Stimulated activated CD8-positive, alpha-beta memory T cell treated with anti-CD3 and anti-CD28 coated beads, Interleukin-15, amount 100 ng/mL, for 1 hour (primary cell): ENCODE results near the gene SCRN1.

Experiments
- DNase-seq: peaks from one replicate; pipeline ENCODE4 v3.0.0-alpha.2; 2020; ENCODE audit warnings: low read depth

SCRN1 gene, protein sequence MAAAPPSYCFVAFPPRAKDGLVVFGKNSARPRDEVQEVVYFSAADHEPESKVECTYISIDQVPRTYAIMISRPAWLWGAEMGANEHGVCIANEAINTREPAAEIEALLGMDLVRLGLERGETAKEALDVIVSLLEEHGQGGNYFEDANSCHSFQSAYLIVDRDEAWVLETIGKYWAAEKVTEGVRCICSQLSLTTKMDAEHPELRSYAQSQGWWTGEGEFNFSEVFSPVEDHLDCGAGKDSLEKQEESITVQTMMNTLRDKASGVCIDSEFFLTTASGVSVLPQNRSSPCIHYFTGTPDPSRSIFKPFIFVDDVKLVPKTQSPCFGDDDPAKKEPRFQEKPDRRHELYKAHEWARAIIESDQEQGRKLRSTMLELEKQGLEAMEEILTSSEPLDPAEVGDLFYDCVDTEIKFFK

DNA sequence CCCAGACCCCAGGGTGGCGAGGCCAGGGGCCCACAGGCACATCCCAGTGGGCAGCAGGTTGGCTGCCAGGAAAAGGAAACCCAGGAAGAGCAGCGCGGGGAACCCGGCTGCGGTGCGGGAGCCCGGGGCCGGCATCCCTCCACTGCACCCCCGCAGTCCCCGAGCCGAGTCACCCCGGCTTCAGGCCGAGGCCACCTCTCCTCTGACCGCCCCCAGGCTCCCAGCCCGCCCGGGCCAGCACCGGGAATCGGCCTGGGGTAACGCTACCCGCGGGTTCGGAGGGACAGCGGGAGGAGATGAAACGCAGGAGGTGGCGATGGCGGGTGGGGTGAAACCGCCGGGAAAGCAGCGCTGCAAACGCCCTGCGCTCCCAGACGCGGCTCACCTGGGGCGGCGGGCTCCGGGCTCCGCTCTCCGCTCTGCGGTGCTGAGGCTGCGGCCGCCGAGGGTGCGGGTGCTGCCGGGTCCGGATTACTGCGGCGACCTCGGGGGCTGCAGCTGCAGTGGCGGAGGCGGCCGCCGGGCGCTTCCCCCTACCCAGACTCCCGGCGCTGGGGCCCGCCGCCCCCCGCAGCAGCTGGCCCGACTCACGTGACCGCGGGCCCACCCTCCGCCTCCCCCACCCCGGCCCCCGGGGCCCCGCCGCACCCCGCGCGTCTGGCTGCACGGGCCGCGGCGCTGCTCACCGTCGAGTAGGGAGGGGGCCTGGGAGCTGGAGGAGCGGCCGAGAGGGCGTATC lies at the start of gene SCRN1:
Gene SCRN1, minus strand, starts transcription at position 545 of the 739 bp plus-strand sequence. CDS start 20,734 bp downstream, outside the sequence.
- DNase-seq: no peak

GRCh38 chr7:30038196-30038980 lies 48.8 kb upstream of the SCRN1 start:
- DNase-seq: no peak

- no peak for DNase-seq
Observed at GRCh38 chr7:30036220-30036619, 46.6 kb upstream of the SCRN1 start.

DNA sequence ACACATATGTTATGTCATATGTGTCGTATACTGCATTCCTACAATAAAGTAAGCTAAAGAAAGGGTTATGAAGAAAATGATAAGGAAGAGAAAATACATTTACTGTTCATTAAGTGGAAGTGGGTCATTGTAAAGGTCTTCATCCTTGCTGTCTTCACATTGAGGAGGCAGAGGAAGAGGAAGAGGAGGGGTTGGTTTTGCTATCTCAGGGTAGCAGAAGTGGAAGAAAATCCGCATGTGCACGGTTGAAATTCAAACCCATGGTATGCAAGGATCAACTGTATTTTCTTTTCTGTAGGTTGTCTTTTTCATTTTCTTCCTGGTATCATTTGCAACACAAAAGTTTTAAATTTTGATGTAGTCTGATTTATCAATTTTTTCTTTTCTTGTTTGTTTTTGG lies 44.9 kb upstream of the SCRN1 start:
- no peak for DNase-seq

DNA sequence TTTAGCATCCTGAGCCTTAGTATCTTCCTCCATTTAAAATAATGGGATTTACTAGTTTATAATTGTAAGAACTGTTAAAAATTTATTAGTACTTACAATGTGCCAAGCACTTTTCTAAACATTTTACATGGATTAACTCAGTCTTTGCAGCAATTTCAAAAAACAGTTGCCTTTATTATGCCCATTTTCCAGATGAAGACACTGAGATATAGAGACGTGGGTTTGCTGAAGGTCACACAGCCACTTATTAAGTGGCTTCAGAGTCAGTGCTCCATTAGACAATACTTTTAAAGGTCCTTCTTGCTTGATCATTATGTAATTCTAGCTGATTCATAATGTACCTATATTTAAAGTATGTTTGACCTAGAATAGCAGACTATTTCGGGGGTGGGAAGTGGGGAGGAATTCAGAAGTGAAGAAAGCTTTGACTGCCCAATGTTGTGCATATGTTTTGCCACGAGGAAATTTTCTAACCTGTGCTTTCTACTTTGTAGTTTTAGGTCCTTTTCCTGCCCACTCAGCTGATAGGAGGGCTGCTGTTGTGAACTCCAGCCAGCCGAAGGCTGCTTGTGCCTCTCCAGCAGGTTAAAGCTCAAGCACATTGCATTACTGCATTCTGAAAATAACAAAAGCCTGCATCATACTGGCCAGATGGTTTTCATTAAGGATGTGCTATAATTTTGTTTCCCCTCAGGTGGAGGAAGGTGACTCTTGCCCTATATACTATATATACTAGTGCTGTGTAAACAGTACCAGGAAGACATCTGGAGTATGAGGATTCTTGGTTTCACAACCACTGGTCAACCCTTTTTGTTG lies 42.9 kb upstream of the SCRN1 start:
- DNase-seq: no peak

GRCh38 chr7:30029696-30030095 lies 40.1 kb upstream of the SCRN1 start:
- DNase-seq: no peak

DNA sequence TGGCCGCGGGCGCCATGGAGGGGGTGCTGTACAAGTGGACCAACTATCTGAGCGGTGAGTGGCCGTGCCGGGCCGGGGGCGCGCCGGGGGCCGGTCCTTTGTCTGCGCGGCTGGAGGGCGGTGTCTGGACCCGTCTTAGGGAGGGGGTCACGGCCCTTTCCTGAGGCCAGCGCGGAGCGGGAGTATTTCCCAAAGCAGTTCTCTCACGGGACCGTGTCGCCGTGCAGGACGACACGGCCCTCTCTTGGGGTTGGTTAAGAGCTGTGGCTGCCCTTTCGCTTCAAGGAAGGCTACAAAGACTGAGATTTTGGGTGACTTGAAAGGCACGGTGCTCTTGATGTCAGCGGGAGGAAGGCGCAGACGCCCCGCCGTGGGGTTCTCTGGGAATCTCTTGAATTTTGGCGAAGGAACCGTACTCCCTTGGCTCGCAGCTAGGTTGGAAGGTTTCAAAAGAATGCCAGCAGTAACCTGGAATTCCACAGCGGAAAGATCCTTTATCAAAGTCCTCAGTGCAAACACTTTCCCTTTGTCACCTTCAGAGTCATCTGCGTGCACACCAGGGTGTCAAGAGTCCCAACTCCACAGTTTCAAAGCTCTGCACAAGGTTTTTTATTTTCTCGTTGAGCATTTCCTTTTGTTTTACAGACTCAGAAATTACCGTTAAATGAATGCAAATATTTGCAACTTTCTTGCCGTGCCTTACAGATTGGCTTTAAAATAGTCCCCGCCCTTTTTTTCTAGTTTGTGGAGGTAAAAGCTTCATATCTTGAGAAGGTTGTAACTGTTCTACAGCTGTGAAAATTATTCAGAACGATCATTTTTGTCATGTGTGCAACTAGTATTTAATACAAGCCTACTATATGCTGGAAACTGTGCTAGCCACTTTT lies 39.4 kb upstream of the SCRN1 start:
- DNase-seq: no peak

DNA sequence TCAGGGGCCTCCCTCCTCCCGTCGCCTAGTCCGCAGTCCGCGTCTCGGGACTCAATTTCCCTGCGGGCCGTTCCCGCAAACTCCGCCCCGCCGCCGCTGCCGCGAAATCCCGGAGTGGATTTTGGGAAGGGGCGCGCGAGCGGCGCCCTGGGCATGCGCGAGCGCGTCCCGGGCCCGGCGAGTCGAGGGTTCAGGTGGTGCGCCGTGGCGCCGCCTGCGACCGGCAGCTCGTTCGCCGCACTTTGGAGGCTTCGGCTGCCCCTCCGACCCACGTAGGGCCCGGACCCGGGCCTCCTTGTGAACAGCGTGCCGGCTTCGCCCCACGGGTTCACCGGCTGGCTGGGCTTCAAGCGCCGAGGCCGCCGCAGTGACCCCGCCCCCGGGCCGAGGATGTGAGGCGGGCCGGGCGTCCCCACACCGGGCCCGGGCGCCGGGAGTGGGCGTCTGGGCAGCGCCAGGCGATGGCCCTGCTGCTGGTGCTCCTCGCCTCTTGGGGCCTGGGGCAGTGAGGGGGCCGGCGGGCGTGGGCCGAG lies 38.7 kb upstream of the SCRN1 start, which contains the start of gene PLEKHA8:
Gene PLEKHA8, plus strand, starts transcription at position 197 of the 533 bp plus-strand sequence. CDS start 351 bp downstream, outside the sequence.
- DNase-seq: peak; percentile 72

DNA sequence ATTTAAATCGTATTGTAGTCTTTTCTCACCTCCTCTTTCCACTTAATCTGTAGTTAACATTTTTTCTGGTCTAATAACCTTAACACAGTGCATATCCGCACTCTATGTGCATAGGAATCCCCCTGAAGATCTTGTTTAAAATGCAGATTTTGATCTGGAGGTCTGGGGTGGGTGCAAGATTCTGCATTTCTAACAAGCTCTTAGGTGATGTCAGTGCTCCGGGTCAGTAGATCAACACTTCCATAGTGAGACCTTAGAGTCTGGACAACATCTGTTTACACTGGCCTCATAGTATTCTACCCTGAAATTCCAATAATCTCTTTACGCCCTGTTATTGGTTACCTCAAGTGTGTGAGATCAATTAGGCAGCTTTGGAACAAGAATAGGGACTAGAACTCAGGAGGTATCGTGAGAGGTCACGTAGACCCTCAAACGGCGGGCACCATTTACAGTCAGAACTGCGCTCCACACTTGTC lies 38.2 kb upstream of the SCRN1 start:
- no peak for DNase-seq

DNA sequence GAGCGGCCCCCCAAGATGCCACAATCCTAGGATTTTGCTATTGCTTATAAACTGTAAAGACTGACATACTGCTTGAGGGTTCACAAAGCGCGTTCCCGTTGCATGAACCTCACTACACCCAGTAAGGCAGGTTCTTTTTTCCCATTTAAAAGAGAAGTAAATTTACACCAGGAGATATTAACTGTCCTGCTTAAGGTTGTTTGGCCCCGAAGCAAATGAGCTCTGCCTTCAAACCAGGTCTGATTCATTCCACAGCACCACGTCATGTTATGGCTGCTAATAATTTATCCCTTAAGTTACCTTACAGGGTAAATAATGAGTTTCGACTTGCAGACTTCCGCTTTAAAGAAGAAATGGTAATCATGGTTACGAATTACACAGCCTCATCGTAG lies 37.5 kb upstream of the SCRN1 start:
- no peak for DNase-seq

GRCh38 chr7:30026229-30027064 lies 36.8 kb upstream of the SCRN1 start, which contains the start of gene FKBP14:
Gene FKBP14, minus strand, starts transcription at chr7:30026702. Its CDS starts 194 bp downstream, at chr7:30026508.
- DNase-seq: peak; percentile 78

- no peak for DNase-seq
Observed at GRCh38 chr7:30023524-30023923, 33.9 kb upstream of the SCRN1 start.

DNA sequence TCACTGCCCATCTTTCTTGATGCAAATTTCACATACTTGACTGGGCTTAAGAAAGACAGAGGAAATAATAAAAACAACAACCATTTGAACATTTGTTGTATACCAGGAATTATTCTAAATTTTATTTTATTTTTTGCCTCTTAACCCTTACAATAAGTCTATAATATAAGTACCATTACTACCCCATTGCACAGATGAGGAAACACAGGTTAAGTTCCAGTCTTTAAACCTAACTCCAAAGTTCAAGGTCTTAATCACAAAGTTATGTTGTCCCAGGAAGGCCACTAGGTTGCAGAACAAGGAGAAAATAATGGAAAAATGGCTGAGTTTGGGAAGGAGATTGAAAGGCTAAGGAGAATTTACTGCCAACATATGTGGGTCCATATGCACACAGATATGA lies 33.4 kb upstream of the SCRN1 start:
- no peak for DNase-seq

DNA sequence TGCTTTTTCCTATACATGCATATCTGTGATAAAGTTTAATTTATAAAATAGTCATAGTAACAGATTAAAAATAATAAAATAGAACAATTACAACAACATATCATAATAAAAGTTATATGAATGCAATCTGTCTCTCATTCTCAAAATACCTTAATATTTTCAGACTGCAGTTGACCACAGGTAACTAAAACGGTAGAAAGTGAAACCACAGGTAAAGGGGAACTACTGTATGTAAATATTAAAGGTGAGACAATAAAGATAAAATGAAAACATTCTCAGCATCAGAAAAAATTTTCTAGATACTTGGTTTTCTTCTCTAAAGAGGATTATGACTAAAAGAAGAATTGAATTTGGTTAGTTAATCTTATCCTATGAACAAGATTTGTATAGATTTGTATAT lies 30.9 kb upstream of the SCRN1 start:
- no peak for DNase-seq

DNA sequence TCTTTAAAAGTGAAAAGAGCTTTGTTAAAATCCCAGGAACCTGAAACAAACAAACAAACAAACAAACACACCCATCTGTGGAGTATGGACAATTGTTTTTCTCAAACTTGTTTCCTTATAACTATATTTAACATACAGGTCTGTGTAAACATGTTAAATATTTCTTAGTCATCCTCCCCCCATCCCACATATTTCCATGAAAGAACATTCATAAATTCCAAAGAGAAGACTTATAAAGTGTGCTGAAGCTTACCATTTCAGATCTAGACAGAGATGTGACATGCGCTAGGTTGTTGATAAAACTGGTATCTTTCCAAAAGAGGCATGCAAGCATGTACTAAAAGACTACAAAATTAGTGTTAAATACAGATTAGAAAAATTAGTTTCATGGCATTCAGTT lies 30.4 kb upstream of the SCRN1 start:
- no peak for DNase-seq

- DNase-seq: no peak
Observed at GRCh38 chr7:30019387-30019786, 29.8 kb upstream of the SCRN1 start.

DNA sequence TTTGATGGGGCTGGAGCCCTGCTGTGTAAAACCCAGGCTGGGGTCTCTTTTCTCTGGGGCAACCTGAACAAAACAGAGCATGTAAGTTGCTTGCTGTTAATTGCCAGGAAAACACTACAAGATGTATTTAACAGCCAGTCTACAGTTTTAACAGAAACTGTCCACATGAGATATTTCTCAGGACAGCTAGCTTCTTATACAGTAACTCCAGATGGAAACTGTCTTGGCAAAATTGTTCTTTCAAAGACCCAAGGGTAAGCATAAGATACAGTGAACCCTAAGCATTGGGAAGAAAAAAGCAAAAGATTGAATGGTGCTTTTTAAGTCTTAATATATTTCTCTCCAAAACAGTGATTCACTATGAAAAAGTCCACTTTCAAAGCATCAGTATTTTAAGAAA lies 28.9 kb upstream of the SCRN1 start:
- no peak for DNase-seq

DNA sequence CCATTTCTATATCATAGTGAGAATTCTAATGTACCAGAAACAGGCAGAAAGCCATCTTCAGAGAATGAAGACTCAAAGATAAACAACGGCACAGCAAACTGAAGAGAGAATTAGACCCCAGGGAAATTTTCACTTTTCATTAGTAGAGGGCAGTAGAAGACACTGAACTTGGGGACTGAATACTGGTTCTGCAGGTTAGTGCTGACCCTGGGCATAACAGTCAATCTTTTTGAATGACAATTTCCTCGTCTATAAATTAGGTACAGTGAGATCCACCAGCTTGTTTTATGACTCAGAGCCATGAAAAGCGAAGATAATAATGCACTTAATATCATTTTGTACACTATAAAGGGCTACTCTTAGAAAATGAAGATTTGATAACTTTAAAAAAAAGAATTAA lies 23.2 kb upstream of the SCRN1 start:
- DNase-seq: no peak

- DNase-seq: no peak
Observed at GRCh38 chr7:30010021-30010420, 20.4 kb upstream of the SCRN1 start.
